CD14-positive monocyte (primary cell): ENCODE data around the gene COQ4. TPM values are rescaled to one million over a fixed set of nuclear protein-coding genes. Genes with fewer than 3 reads are reported as not detected.

Experiments
- DNase-seq, 3 donors: peaks; one replicate each; pipeline ENCODE4 v3.0.0-alpha.2; 2011 to 2022
- H2AFZ ChIP-seq: 2 replicates; pipeline ENCODE4 v1.6.0; 2012; ENCODE audit warnings: mild to moderate bottlenecking, low read depth, low read length, inconsistent platforms; ENCODE audit not compliant: insufficient read depth, poor library complexity, severe bottlenecking
- H3K27ac ChIP-seq, 2 donors: 1 replicate in 1 of 2; 2 replicates in 1 of 2; pipeline ENCODE4 v1.5.1; 2012 to 2013; ENCODE audit warnings: low read length in 2 of 2, control low read depth in 1 of 2, inconsistent platforms in 1 of 2, low read depth in 1 of 2, mild to moderate bottlenecking in 1 of 2
- H3K27me3 ChIP-seq, 2 donors: one replicate each; pipeline versions ENCODE4 v1.6.0 to v1.6.1; 2011 to 2013; ENCODE audit warnings: low read length in 2 of 2; ENCODE audit not compliant: control insufficient read depth in 2 of 2, insufficient read depth in 2 of 2
- H3K36me3 ChIP-seq, 2 donors: replicated peaks in 1 of 2; 1 replicate in 1 of 2; 2 replicates in 1 of 2; pipeline versions ENCODE4 v1.5.1 to v1.6.1; 2012 to 2013; ENCODE audit warnings: low read length in 2 of 2, control low read depth in 1 of 2, inconsistent platforms in 1 of 2, mild to moderate bottlenecking in 1 of 2; ENCODE audit not compliant: insufficient read depth in 2 of 2, control insufficient read depth in 1 of 2
- H3K4me1 ChIP-seq, 2 donors: 1 replicate in 1 of 2; 2 replicates in 1 of 2; pipeline versions ENCODE4 v1.5.1 to v1.6.1; 2012 to 2013; ENCODE audit warnings: low read length in 2 of 2, control low read depth in 1 of 2, inconsistent platforms in 1 of 2, mild to moderate bottlenecking in 1 of 2, moderate library complexity in 1 of 2; ENCODE audit not compliant: insufficient read depth in 2 of 2, control insufficient read depth in 1 of 2
- H3K4me2 ChIP-seq: replicated peaks from 2 replicates; pipeline ENCODE3; 2012; ENCODE audit warnings: low read length, moderate library complexity, mild to moderate bottlenecking; ENCODE audit not compliant: poor library complexity, severe bottlenecking; ENCODE audit errors: extremely low read depth
- H3K4me3 ChIP-seq, 3 experiments: fragments of 200-600 bp in 1 of 3; sonication (generic) in 1 of 3; replicated peaks in 1 of 3; 1 replicate in 2 of 3; 2 replicates in 1 of 3; pipeline ENCODE4 v1.5.1; 2011 to 2013; ENCODE audit warnings: low read length in 3 of 3, mild to moderate bottlenecking in 3 of 3, control low read depth in 2 of 3, low read depth in 2 of 3, inconsistent platforms in 1 of 3, moderate library complexity in 1 of 3
- H3K79me2 ChIP-seq: 2 replicates; pipeline ENCODE4 v1.6.0; 2012; ENCODE audit warnings: mild to moderate bottlenecking, control low read depth, inconsistent platforms, low read length, moderate library complexity; ENCODE audit not compliant: insufficient read depth
- H3K9ac ChIP-seq: 2 replicates; pipeline ENCODE4 v1.6.0; 2017; ENCODE audit warnings: low read length, mild to moderate bottlenecking; ENCODE audit not compliant: insufficient read depth, poor library complexity, severe bottlenecking
- H3K9me3 ChIP-seq, 2 donors: replicated peaks in 1 of 2; 1 replicate in 1 of 2; 2 replicates in 1 of 2; pipeline versions ENCODE4 v1.5.1 to v1.6.1; 2012 to 2013; ENCODE audit warnings: low read length in 2 of 2, control low read depth in 1 of 2; ENCODE audit not compliant: control insufficient read depth in 1 of 2, insufficient read depth in 1 of 2
- H4K20me1 ChIP-seq: 2 replicates; pipeline ENCODE4 v1.6.0; 2012; ENCODE audit warnings: mild to moderate bottlenecking, low read length, control low read depth, moderate library complexity; ENCODE audit not compliant: insufficient read depth
- H3K27ac Mint-ChIP-seq, 7 donors: one replicate each; pipeline ENCODE4 v1.8.0; 2020; ENCODE audit warnings: mild to moderate bottlenecking in 7 of 7, mixed read lengths in 7 of 7, moderate library complexity in 6 of 7, inconsistent platforms in 2 of 7
- H3K27me3 Mint-ChIP-seq, 3 donors: one replicate each; pipeline ENCODE4 v1.8.0; 2021 to 2022; ENCODE audit warnings: low read depth in 3 of 3, mild to moderate bottlenecking in 3 of 3, mixed read lengths in 3 of 3, moderate library complexity in 3 of 3, inconsistent platforms in 1 of 3
- H3K36me3 Mint-ChIP-seq, 2 donors: one replicate each; pipeline ENCODE4 v1.8.0; 2020; ENCODE audit warnings: mixed read lengths in 2 of 2, inconsistent platforms in 1 of 2, mild to moderate bottlenecking in 1 of 2
- H3K4me1 Mint-ChIP-seq: one replicate; pipeline ENCODE4 v1.8.0; 2020; ENCODE audit warnings: mild to moderate bottlenecking, mixed read lengths
- H3K4me3 Mint-ChIP-seq, 2 donors: one replicate each; pipeline ENCODE4 v1.8.0; 2020; ENCODE audit warnings: mild to moderate bottlenecking in 2 of 2, mixed read lengths in 2 of 2, moderate library complexity in 1 of 2
- H3K9me3 Mint-ChIP-seq, 7 donors: one replicate each; pipeline ENCODE4 v1.8.0; 2020 to 2022; ENCODE audit warnings: mixed read lengths in 7 of 7, mild to moderate bottlenecking in 6 of 7, moderate library complexity in 6 of 7, inconsistent platforms in 2 of 7
- CTCF ChIP-seq: fragments of 200-600 bp; IDR thresholded peaks from one replicate; pipeline ENCODE4 v1.8.0; 2022; ENCODE audit warnings: antibody characterized with exemption, mild to moderate bottlenecking
- WGBS: methylation state at CpG from one replicate; pipeline ENCODE4 v1.1.5; 2013; ENCODE audit warnings: missing lambda C conversion rate; ENCODE audit not compliant: insufficient coverage; 5-methylcytosine and 5-hydroxymethylcytosine counted together
- intact Hi-C, 2 donors: fragments of 100-400 bp; cut with micrococcal nuclease; formaldehyde crosslinking; loops; one replicate each; pipeline versions ENCODE4 v1.15.0 to v1.15.1; 2023
- polyA plus RNA-seq, 3 donors: library from polyadenylated mRNA; depleted of rRNA in 1 of 3; unstranded in 2 of 3; stranded (reverse) in 1 of 3; fragments of 300-500 nt in 2 of 3; fragments of >200 nt in 1 of 3; fragmentation: Illumina TruSeq in 2 of 3; gene quantifications; 1 replicate in 2 of 3; 2 replicates in 1 of 3; pipeline ENCODE4 v1.2.3, GENCODE V29; 2012 to 2021

COQ4 gene
- polyA plus RNA-seq, 3 donors = 19.9 to 32.6 (median 20.4) TPM

- Histone ChIP-seq H3K27ac (no peak overlapping the region), H2AFZ (no peak overlapping the region), H3K4me2 (no peak overlapping the region), H3K27me3 (no peaks in the 10 kb centered on the region), H3K9ac (no peak overlapping the region), H3K4me1 (no peaks in the 10 kb centered on the region), H3K9me3 (no peaks in the 10 kb centered on the region), H3K36me3 (no peaks in the 10 kb centered on the region), H4K20me1 (no peaks in the 10 kb centered on the region), H3K79me2 (no peaks in the 10 kb centered on the region), H3K4me3 (no peak overlapping the region)
- no peak overlapping the region for H3K4me3 Mint-ChIP-seq
- H3K27ac Mint-ChIP-seq = peak overlapping the region in 1 of 7 donors; percentile 50
- intact Hi-C loops = loop anchor here in 1 of 2 donors (10.0 kb wide), 1 partner anchor 118 kb away; no protein-coding TSS in a partner anchor
- no CpG with 5 or more reads among the region's 2 CpGs for WGBS
- H3K4me1 Mint-ChIP-seq = no peaks in the 10 kb centered on the region
- peaks cover 0 to 4% (median 0%) of the 10 kb centered on the region in 3 donors for H3K27me3 Mint-ChIP-seq
- DNase-seq = no peak
- TF ChIP-seq CTCF = no peak
- no peaks in the 10 kb centered on the region for H3K36me3 Mint-ChIP-seq
- no peaks in the 10 kb centered on the region for H3K9me3 Mint-ChIP-seq
Observed at GRCh38 chr9:128297221-128297773, 25.3 kb upstream of the COQ4 start.

- H3K4me3 ChIP-seq = no peak overlapping the region
- H3K4me1 ChIP-seq = no peaks in the 10 kb centered on the region
- intact Hi-C loops = loop anchor here in 1 of 2 donors (10.0 kb wide), 1 partner anchor 116 kb away; no protein-coding TSS in a partner anchor
- DNase-seq = no peak
- H3K9me3 ChIP-seq = no peaks in the 10 kb centered on the region
- no peak overlapping the region for H3K27ac ChIP-seq
- no peak overlapping the region for H3K4me3 Mint-ChIP-seq
- H3K9me3 Mint-ChIP-seq = no peaks in the 10 kb centered on the region
- H2AFZ ChIP-seq = no peak overlapping the region
- H4K20me1 ChIP-seq = no peaks in the 10 kb centered on the region
- 99% methylated on average over 8 of the region's 20 CpGs for WGBS
- H3K27ac Mint-ChIP-seq = peak overlapping the region in 1 of 7 donors; percentile 36
- H3K27me3 Mint-ChIP-seq = peaks cover 0 to 4% (median 0%) of the 10 kb centered on the region in 3 donors
- no peak overlapping the region for H3K4me2 ChIP-seq
- H3K36me3 ChIP-seq = no peaks in the 10 kb centered on the region
- no peaks in the 10 kb centered on the region for H3K36me3 Mint-ChIP-seq
- no peak overlapping the region for H3K9ac ChIP-seq
- no peaks in the 10 kb centered on the region for H3K27me3 ChIP-seq
- no peaks in the 10 kb centered on the region for H3K79me2 ChIP-seq
- TF ChIP-seq CTCF = no peak
- H3K4me1 Mint-ChIP-seq = no peaks in the 10 kb centered on the region
Observed at GRCh38 chr9:128298535-128299482, 23.8 kb upstream of the COQ4 start.
